Smooth muscle cell of the brain vasculature (primary cell): ENCODE results near the gene PFDN1.

ENCODE experiments used
- DNase-seq: peaks from one replicate; pipeline ENCODE4 v3.0.0-alpha.2; 2012; ENCODE audit warnings: low read depth, low spot score

PFDN1 gene

DNA sequence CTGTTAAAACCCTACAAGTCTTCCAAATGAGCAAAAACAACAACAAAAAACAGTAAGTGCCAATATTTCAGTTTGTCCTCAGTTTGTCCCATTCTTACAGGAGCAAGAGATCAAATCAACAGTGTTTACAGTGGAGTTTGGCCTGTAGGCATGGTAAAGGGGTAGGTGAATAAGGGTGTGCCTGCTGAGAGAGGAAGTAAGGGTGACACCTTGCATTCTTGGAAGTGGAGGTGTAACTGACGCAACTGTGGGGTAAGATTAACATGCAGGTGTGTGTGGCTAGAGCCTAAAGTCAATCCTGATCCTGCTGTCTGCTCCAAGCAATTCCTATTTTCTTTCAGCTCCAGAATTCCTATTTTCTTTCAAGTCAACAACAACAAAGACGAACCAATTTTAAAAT, 43.4 kb downstream of the PFDN1 start:
- DNase-seq, result no peak

DNA sequence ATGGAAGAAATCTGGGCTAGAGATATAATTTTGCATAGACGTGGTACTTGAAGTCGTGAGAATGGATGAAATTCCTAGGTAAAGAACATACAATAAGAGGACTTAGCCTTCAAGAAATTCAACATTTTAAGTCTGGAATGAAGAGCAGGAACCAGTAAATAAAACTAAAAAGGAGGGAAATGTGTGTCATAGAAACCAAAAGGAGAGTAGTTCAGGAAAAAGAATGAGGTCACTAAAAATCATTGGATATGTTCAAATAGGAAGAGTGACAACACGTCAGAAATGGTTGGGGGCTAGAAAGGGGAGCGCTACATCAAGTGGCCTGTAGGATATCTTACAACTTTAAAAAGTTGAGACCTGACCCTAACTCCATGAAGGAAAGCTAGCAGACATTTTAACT, 44.0 kb downstream of the PFDN1 start:
- no peak for DNase-seq

DNA sequence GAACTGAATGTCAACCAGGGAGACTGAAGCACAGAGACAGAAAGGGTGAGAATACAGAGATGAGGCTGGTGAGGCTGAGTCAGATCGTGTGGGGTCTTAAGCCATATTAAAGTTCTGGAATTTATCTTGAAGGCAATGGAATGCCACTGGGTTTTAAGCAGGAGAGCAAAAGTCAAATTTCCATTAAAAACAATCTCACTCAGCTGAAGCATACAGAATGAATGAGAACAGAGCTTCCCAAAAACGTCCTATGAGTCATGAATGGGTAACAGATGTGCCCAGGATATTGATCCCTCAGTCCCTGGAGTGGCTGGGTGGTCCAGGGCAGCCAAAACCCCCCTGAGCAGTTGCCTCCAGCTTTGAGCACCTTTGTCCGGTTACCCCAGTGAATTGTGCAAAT, 44.9 kb downstream of the PFDN1 start:
- DNase-seq, result no peak

DNA sequence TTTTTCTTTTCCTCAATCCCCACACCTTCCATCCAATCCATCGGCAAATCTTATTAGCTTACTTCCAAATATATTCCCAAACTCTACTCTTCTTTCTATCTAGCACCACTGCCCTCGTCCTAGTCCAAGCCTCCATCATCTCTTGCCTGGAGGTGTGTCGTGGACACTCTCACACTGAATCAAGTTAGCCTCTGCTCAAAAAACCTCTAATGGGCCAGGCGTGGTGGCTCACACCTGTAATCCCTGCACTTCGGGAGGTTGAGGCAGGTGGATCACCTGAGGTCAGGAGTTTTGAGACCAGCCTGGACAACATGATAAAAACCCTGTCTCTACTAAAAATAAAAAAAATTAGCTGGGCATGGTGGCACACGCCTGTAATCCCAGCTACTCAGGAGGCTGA, 46.2 kb downstream of the PFDN1 start:
- no peak for DNase-seq

DNA sequence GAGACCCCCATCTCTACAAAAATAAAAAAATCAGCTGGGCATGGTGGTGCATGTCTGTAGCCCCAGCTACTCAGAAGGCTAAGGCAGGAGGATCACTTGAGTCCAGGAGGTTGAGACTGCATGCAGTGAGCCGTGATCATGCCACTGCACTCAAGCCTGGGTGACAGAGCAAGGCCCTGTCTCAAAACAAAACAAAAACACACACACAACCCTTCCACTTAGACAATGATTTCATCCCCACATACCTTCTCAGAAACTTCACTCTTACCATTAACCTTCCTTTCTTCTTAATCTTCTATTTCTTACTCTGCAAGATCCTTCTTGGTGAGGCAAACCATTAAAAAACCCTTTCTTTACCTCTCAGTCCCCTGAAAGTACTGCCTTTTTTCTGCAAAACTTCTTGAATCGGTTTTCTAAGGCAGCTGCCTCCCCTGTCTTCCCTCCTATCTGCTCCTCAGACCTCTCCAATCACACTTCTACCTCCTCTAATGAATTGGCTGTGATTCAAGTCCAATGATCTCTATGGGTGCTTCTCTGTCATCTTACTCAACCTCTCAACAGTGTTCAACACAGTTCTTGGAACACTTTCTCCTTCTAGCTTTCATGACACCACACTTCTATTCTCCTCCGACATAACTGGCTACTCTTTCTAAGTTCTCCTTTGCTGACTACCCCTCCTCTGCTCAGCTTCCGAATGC, 47.3 kb downstream of the PFDN1 start:
- no peak for DNase-seq

DNA sequence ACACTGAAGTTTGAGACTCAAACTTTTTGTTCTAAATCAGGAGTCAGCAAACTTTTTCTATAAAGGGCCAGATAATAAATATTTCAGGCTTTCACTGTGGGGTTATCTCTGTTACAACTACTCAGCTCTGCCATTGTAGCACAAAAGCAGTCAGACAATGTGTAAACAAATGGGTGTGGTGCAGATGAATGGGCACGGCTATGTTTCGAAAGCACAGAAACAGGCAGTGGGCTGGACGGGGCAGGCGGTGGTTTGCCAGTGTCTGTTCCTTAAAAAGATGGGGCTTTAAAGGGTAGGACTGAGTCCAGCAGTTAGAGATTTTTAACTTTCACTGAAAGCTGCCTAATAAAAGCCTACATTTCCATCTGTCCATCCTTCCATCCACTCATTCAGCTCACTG, 48.9 kb downstream of the PFDN1 start:
- no peak for DNase-seq

DNA sequence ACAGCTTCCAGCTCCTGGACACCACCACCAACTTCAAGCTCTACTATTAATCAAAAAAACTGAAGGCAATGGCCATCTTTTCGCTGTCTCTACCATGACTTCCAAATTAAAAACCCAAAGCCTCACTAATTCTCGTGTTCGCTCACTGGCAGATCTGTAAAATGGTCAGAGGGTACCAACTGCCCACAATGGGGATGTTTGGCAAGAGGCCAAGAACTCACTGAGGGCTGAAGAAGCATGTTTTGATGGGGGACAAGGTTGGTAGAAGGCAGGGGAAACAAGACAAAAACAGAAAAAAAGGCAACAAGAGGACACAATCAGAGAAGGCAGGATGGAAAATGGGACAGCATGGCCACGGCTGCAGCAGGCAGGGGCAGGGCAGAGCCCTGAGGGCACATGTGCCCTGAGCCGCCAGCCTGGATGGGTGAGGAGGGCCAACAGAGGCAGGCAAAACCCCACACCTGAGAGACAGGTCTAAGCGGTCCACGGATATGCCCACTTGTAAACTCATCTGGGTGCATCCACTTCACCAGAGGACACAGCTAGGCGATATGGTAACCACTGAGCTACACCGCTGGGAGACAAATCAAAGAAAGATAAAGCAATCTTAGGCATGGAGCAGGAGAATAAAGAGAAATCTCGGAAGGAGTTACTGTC, 50.3 kb downstream of the PFDN1 start:
- DNase-seq, result no peak

DNA sequence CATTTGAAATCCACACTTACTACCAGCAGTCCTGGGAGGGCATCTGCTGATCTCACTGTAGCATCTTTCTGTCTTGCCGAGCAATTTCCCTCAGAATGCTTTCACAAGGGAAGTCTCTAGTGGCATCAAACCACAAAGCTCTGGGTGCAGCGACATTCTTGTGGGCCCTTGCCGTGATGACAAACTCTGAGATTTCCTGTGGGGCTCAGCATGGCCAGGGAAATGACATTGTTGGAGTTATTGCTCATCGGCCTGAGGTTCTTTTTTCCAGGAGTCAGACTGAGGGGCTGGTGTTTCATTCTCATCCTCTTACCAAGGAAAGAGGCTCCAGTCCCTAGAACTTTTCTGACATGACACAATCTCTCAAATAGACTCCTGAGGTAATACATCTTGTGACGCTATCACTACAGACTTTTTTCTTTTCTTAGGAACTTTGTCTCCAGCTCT, 51.4 kb downstream of the PFDN1 start:
- no peak for DNase-seq

DNA sequence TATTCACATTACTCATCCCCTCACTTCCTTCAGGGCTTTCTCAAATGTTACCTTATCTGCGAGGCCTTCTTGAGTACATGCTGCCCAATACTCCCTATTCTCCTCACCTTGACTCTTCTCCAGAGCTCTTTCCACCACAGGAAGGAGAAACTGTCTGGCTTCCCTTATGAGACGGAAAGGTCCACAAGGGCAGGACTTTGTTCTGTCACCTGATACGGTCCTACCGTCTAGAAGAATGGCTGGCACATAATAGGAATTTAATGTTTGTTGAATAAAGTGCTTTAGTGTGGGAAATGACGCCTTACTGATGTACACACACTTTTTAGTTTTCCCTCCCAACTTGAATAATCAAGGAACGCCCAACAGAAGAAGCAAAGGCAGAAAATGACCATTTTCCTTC, 52.5 kb downstream of the PFDN1 start:
- DNase-seq, result no peak

DNA sequence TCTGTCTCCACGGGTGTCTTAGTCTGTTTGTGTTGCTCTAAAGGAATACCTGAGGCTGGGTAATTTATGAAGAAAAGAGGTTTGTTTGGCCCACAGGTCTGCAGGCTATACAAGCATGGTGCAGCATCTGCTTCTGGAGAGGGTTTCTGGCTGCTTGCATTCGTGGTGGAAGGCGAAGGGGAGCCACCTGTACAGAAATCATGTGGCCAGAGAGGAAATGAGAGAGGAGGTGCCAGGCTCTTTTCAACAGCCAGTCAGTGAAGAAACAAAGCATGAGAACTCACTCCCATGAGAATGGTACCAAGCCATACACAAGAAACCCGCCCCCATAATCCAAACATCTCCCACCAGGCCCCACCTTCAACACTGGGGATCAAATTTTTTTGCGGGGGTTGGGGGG, 53.4 kb downstream of the PFDN1 start:
- DNase-seq, result no peak

DNA sequence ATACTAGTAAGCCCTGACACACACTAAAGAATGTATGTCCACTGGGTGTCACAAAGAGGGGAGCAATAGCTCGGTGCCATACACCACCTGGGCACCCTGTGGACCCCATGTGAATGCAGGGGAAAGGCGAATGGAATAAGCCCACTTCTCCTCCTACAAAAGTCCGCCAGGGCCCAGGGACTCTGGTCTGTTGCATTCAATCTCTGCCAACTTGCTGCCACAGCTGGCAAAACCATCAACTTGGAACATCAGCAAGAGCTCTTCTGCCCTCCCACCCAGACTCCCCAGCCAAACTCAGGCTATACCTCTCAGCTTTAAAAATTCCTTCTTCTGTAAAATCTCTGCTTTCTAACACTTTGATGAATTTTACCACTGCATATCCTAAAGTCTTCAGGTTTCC, 54.5 kb downstream of the PFDN1 start:
- DNase-seq, result no peak

DNA sequence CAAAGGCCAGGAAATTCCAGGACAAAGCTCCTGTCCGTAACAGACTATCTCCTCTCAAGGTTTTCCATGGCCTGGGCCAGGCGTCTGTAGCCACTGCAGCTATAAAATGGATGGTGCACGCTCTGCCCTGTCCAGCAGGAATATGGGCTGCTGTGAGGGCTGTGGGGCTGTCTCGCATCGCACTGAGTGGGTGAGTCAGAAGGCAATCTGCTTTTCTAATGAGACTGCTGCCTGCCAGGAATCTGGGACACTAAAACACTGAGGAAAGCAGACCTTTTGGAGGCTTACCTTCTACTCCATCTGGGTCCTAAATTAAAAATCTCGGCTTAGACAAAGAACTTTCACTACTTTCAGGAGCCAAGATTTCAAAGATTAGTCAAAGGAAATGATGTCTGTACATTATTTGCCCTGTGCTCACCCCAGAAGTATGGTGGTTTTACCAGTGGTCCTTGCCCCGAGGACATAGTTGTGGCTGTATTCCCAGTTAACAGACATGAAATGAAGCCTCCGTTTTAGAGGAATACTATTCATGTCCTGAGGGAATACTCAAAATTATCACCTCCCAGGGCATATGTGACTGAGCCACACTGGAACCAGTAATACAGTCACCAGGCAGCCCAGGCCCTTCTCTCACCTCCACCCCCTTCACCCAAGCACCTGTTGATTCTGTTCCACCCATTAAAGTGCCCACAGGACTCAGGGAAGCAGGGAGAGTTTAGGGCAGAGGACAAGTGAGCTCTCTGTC, 56.4 kb downstream of the PFDN1 start:
- no peak for DNase-seq

DNA sequence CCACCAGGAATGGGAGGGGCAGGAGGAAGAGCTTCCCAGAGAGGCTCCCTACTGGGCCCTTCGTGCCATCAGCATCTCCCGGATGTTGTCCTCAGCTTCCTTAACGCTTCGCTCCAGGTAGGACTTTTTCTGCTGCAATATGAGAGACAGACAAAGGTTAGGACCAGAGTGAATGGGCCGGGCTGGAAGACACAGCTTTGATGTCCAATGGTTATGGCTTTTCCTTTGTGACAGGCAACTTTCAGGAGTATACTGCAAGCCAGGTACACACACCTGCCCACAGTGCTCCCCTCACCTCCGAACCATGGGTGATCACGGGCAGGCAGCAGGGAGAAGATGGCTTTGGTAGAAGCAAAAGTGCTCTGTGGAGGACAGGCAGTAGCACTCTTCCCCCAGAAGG, 57.0 kb downstream of the PFDN1 start:
- DNase-seq, result no peak

DNA sequence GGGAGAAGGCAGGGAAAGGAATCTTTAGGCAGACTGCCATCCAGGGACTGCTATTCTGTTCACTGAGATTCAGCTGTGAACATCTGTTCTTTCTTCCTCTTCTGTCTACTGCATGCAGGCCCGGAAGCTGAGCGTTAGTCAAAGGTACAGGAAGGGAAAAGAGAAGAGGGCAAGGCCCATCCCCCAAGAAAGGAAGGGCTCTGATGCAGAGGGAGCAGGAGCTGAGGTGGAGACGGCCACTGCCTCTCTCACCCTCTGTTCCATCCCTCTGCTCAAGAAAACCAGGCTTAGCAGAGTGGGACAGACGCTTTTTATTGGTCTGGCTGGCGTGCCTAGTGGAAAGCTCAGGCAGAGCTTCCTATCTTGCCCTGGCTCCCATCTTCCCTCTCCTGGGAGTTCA, 57.6 kb downstream of the PFDN1 start:
- DNase-seq, result no peak

DNA sequence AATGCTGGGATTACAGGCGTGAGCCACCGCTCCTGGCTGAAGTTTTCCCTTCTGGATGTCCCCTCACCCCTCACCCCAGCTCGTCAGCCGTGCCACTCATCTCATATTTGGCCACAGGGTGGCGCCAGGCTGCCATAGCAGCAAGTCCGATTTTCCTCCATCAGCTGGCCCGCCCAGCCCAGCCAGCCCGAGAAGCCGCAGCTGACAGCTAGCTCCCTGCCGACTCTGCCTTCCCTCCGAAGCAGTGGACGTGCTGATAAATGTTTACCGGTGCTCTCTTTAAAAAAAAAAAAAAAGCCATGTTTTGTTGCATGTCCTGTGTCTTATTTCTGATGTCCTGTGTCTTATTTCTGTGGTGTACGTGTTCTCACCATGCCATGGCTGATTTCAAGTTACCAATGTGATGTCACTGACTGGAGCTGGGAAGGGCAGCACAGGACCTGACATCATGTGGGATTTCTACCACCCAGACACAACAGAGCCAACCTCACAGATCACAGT, 58.3 kb downstream of the PFDN1 start:
- peak; percentile 75 for DNase-seq

DNA sequence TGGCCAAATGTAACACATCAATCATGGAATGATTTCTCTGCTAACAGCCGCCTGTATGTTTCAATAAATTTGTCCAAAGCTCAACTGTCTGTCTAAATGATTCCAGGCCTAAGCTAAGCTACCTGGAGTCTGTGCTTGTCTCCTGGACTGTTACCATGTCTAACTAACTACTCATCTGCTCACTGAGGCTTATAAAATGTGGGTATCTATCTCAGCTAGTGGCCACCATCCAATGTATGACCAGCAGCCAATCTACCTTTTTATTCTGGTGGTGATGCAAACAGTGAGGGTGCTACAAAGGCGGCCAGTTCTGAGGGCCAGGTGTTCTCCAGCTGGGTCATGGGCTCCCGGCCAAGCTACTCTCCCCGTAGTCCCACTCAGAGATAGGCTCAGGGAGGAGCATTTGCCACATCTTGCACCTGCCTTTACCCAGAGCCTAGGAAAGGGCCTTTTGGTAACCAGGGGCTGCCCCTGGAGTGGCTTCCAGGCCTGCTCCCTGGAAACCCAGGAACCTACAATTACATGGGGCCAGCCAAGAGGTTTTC, 59.1 kb downstream of the PFDN1 start:
- no peak for DNase-seq

DNA sequence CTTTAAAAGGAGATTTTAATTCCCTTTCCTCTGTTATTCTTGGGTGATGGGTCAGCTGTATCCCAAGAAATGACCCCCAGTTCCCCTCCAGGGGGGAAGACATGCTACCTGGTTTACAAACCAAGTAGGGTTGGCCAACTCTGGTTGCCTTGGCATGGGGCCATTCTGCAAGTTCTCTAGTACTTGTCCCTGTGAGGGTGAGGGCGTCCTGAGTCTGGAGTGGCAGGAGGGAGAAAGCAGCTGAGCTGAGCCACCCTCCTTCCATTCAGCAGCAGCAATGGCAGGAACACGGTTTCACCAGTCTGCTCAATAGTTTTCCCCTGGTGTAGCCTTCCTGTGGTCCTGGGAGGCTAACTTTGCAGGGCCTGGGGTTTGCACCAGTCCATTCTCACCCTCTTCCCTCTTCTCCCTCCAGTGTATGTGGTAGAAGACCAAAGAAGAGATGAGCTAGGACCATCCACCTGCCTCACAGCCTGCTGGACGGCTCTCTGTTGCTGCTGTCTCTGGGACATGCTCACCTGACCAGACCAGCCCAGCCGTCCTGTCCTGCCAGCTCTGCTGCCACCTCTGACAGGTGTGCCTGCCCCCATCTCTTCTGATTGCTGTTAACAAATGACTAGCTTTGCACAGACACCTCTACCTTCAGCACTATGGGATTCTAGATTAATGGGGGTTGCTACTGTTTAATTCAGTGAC, 59.9 kb downstream of the PFDN1 start:
- DNase-seq, result no peak

DNA sequence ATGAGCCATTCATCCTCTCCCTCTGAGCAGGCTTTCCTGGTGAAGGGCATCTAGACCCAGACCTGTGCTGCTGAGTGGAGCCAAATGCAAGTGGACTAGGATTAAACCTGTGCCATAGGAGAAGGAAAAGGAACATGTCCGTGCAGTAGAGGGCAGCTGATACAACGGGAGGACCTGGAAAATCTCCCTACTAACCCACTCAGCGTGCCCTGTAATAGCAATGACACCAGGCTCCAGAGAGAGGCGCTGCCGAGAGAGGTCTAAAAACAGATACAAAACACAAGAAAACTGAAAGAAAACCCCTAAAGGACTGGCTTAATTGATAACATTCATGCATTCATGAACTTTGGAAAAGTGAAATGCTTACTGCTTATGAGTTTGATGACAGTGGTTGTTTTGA, 60.8 kb downstream of the PFDN1 start:
- DNase-seq, result no peak

DNA sequence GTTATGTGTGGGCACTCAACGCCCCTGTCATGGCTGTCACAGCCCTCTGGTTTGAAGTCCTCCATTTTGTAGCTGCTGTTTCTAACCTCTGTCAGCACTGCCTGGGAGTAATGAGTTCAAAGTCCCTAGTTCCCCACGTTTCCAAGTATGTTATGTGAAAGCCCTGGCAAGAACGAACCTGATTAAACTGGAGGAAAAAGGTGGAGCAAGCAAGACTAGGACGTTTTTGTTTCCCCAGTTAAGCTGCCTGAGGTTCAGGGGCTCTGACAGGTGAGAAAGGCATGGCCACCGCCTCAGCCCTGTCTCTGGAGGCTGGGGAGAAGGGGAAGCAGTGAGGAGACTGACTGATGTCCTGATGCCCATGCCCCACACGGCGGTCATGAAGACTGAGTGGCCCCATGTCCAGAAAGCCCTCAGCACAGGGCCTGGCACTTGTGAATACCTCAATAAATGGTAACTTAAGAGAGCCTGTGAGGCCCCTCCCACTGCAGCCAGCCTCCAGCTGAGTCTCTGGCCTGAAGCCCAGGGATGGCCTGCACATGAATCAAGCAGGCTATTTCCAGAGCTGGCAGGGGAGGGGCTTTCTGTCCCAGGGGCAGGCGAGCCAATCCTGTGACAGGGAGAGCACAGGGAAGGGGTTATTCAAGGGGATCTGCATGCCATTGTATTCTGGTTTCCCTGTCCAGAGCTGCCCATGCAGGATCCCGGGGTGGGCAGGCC, 61.8 kb downstream of the PFDN1 start:
- peak; percentile 92 for DNase-seq

DNA sequence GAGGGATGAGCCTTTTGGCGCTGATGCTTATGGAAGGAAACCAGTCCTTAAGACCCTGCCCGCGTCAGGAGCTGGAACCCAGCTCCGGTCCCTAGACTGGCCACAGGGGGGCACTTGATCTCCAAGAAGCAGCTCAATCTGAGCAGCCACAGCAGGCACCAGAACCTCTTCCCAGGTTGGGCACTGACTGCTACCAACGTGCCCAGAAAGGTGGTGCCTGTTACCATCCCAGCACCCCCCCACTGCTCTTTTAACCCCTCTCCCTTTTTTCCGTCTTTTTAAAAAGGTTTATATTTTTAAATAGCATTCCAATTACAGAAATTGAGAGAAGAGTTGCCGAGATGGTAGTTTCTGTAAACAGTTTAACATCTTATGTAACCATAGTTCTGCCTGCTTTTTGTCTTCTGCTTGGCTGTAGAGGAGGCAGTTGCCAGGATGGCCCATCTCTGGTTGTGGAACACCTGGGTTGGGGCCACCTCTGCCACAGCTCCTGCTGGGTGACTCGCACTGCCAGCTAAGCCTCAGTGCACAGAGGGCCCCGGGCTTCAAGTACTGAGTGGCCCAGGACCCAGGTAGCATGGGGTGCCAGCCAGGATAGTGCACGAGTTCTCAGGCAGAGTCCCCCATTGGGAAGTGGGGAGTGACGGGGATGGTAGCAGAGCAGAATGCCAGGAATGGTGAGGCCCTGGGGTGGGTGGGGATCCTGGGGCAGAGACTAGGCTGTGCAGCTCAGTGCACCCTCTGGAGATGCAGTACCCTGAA, 62.8 kb downstream of the PFDN1 start:
- DNase-seq, result no peak
